Naive thymus-derived CD8-positive, alpha-beta T cell (primary cell): ENCODE results near the gene NUP133. TPM values are rescaled to one million over a fixed set of nuclear protein-coding genes. Genes with fewer than 3 reads are reported as not detected.

Experiments used
- polyA plus RNA-seq, 3 donors: library from polyadenylated mRNA; unstranded; fragments of 300-500 nt; fragmentation: Illumina TruSeq; gene quantifications; one replicate each; pipeline ENCODE4 v1.2.3, GENCODE V29; 2021
- total RNA-seq, 8 experiments: library from RNA in 2 of 8; stranded (reverse) in 2 of 8; gene quantifications; one replicate each; pipeline ENCODE4 v1.2.3 and lab custom pipeline; 2021 to 2026

Gene NUP133
- total and polyA plus RNA-seq, 5 experiments from 2014 or later, result 14.5 to 46.2 (median 17.7) TPM

Other genes starting within 250 kb of the NUP133 start
- 10 to 100 TPM; 47.2 to 50.4 TPM for gene RAB4A, start 237.2 kb downstream of the NUP133 start, total RNA-seq
- gene RAB4A, start 237.2 kb downstream of the NUP133 start, polyA plus RNA-seq, result 10 to 100 TPM; 16.8 to 22.4 (median 18.3) TPM
- 1 to 10 TPM; 8.0 to 9.2 TPM for gene CCSAP, start 165.3 kb downstream of the NUP133 start, total RNA-seq
- gene CCSAP, start 165.3 kb downstream of the NUP133 start, polyA plus RNA-seq, result 1 to 10 TPM; 1.2 to 1.5 (median 1.3) TPM
- gene ACTA1, start 74.2 kb downstream of the NUP133 start, total RNA-seq, result under 1 TPM; 0.34 to 0.36 TPM
- not detected for gene ACTA1, start 74.2 kb downstream of the NUP133 start, polyA plus RNA-seq
- 10 to 100 TPM; 16.3 to 20.5 TPM for gene ABCB10, start 50.4 kb upstream of the NUP133 start, total RNA-seq
- gene ABCB10, start 50.4 kb upstream of the NUP133 start, polyA plus RNA-seq, result 10 to 100 TPM in 1 of 3 donors, 1 to 10 TPM in 2; 5.1 to 12.8 (median 8.9) TPM
- 10 to 100 TPM; 21.8 to 22.4 TPM for gene TAF5L, start 117.8 kb upstream of the NUP133 start, total RNA-seq
- gene TAF5L, start 117.8 kb upstream of the NUP133 start, polyA plus RNA-seq, result 1 to 10 TPM; 4.1 to 4.2 (median 4.2) TPM
- 10 to 100 TPM; 11.2 to 13.2 TPM for gene URB2, start 117.9 kb upstream of the NUP133 start, total RNA-seq
- gene URB2, start 117.9 kb upstream of the NUP133 start, polyA plus RNA-seq, result 1 to 10 TPM; 5.7 to 8.5 (median 7.1) TPM